MM.1S (cell line): ENCODE data around the gene ZC3H4.
"Not testable (repeated sequence)": the region's sequence is repeated elsewhere in the genome, so short reads cannot be mapped to it uniquely, and the experiment has no call there.

Experiments used
- DNase-seq: peaks from one replicate; pipeline ENCODE4 v3.0.0-alpha.2; 2015
- H2AFZ ChIP-seq: fragments of 300-600 bp; sonication (generic); 2 replicates; pipeline ENCODE4 v1.6.0; 2016; ENCODE audit warnings: antibody characterized with exemption, low read length
- H3F3A ChIP-seq: fragments of 300-600 bp; sonication (generic); 2 replicates; pipeline ENCODE4 v1.6.1; 2016; ENCODE audit warnings: mild to moderate bottlenecking, antibody characterized with exemption, low read length, moderate library complexity, mixed read lengths; ENCODE audit not compliant: insufficient read depth
- H3K27ac ChIP-seq: fragments of 300-600 bp; sonication (generic); 2 replicates; pipeline ENCODE4 v1.5.1; 2016; ENCODE audit warnings: mild to moderate bottlenecking, low read length
- H3K27me3 ChIP-seq: fragments of 300-600 bp; sonication (generic); replicated peaks from 2 replicates; pipeline ENCODE4 v1.6.0; 2016; ENCODE audit warnings: low read length; ENCODE audit not compliant: insufficient read depth
- H3K36me3 ChIP-seq: fragments of 300-600 bp; sonication (generic); replicated peaks from 2 replicates; pipeline ENCODE4 v1.6.1; 2016; ENCODE audit warnings: mild to moderate bottlenecking, low read length, mixed read lengths; ENCODE audit not compliant: insufficient read depth
- H3K4me1 ChIP-seq: fragments of 300-600 bp; sonication (generic); 2 replicates; pipeline ENCODE4 v1.6.1; 2016; ENCODE audit warnings: low read length, mixed read lengths
- H3K4me2 ChIP-seq: fragments of 300-600 bp; sonication (generic); 2 replicates; pipeline ENCODE4 v1.6.0; 2016; ENCODE audit warnings: low read depth, low read length
- H3K4me3 ChIP-seq: fragments of 300-600 bp; sonication (generic); 2 replicates; pipeline ENCODE4 v1.5.1; 2016; ENCODE audit warnings: low read length, mixed read lengths
- H3K79me2 ChIP-seq: fragments of 300-600 bp; sonication (generic); 2 replicates; pipeline ENCODE4 v1.6.1; 2016; ENCODE audit warnings: mixed run types, low read length, mixed read lengths
- H3K9ac ChIP-seq: fragments of 300-600 bp; sonication (generic); 2 replicates; pipeline ENCODE4 v1.6.1; 2016; ENCODE audit warnings: low read length, mixed read lengths
- H3K9me2 ChIP-seq: fragments of 300-600 bp; sonication (generic); replicated peaks from 2 replicates; pipeline ENCODE4 v1.6.1; 2016; ENCODE audit warnings: mild to moderate bottlenecking, low read length, mixed read lengths; ENCODE audit not compliant: insufficient read depth
- H3K9me3 ChIP-seq: fragments of 300-600 bp; sonication (generic); replicated peaks from 2 replicates; pipeline ENCODE4 v1.6.1; 2016; ENCODE audit warnings: mild to moderate bottlenecking, low read length, mixed read lengths; ENCODE audit not compliant: insufficient read depth
- H4K20me1 ChIP-seq: fragments of 300-600 bp; sonication (generic); 2 replicates; pipeline ENCODE4 v1.6.1; 2016; ENCODE audit warnings: mild to moderate bottlenecking, low read length, moderate library complexity, mixed read lengths; ENCODE audit not compliant: insufficient read depth
- EZH2 ChIP-seq: fragments of 300-600 bp; sonication (generic); optimal IDR thresholded peaks from 2 replicates; pipeline ENCODE3; 2017; ENCODE audit warnings: low read depth, mild to moderate bottlenecking, antibody characterized with exemption, low read length, mixed read lengths
- EZH2phosphoT487 ChIP-seq: fragments of 300-600 bp; sonication (generic); IDR thresholded peaks from 2 replicates; pipeline ENCODE4 v1.6.1; 2018; ENCODE audit warnings: antibody characterized with exemption, low read length
- TF ChIP-seq, protein P1 (sequence below): fragments of 300-600 bp; sonication (generic); IDR thresholded peaks from 2 replicates; pipeline ENCODE4 v1.5.1; 2016; ENCODE audit warnings: antibody characterized with exemption, low read length, mixed read lengths

The ZC3H4 gene

DNA sequence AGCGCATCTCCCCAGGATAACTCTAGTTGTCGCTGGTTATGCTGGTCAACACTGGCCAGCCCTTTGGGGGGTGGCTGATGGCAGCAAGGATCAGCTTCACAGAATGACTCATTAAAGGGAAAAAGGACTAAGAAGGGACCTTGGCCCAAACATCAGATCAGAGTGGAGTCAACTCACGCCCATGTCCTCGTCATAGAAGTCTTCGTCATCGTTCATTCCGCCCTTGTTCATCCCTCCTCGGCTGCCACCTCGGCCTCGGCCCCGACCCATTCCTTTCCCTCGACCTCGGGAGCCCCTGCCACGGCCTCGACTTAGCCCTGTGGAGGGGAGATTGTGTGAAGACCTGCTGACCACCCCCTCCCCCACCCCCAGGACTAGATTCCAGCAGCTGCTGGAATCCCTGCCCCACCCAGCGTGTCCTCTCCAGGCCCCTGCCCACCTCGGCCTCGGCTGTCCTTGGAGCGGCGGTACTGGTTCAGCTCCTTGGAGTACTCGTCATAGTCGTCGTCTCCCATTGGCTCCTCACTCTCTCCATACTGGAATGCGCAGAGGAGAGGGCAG is 28.6 kb downstream of the ZC3H4 start:
- Histone ChIP-seq H4K20me1 (no peaks in the 10 kb centered on the region; the same call in 1 of the 2 replicates), H3K4me3 (no peak overlapping the region), H3K4me1 (no peaks in the 10 kb centered on the region), H3K79me2 (no peaks in the 10 kb centered on the region; the same call in 1 of the 2 replicates), H3K9me2 (no peaks in the 10 kb centered on the region), H2AFZ (no peak overlapping the region), H3K27me3 (no peaks in the 10 kb centered on the region), H3K27ac (no peak overlapping the region), H3K9me3 (no peaks in the 10 kb centered on the region), H3K4me2 (no peak overlapping the region), H3K9ac (no peak overlapping the region), H3F3A (no peaks in the 10 kb centered on the region), H3K36me3 (peaks cover 5% of the 10 kb centered on the region; the same call in 1 of the 2 replicates)
- no peak for DNase-seq
- TF ChIP-seq, protein P1, sequence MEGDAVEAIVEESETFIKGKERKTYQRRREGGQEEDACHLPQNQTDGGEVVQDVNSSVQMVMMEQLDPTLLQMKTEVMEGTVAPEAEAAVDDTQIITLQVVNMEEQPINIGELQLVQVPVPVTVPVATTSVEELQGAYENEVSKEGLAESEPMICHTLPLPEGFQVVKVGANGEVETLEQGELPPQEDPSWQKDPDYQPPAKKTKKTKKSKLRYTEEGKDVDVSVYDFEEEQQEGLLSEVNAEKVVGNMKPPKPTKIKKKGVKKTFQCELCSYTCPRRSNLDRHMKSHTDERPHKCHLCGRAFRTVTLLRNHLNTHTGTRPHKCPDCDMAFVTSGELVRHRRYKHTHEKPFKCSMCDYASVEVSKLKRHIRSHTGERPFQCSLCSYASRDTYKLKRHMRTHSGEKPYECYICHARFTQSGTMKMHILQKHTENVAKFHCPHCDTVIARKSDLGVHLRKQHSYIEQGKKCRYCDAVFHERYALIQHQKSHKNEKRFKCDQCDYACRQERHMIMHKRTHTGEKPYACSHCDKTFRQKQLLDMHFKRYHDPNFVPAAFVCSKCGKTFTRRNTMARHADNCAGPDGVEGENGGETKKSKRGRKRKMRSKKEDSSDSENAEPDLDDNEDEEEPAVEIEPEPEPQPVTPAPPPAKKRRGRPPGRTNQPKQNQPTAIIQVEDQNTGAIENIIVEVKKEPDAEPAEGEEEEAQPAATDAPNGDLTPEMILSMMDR, result no peak
- no peak for TF ChIP-seq EZH2phosphoT487
- TF ChIP-seq EZH2, result no peak

DNA sequence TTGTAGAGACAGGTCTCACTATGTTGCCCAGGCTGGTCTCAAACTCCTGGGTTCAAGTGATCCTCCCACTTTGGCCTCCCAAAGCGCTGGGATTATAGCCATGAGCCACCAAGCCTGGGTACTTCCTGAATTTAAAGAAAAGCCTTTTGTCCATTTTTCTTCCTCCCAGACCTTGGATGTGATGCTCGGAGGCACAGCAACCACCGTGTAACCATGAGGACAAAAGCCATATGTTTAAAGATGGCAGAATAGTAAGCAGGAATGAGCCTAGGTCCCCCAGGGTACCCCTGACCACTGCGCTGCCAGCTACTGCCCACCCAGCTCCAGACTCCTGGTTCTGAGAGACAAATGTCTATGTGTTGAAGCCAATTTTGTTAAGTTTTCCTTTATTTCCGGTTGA is 31.1 kb downstream of the ZC3H4 start:
- H3K27ac ChIP-seq, result no peak overlapping the region
- peaks cover 5% of the 10 kb centered on the region; the same call in 1 of the 2 replicates for H3K36me3 ChIP-seq

DNA sequence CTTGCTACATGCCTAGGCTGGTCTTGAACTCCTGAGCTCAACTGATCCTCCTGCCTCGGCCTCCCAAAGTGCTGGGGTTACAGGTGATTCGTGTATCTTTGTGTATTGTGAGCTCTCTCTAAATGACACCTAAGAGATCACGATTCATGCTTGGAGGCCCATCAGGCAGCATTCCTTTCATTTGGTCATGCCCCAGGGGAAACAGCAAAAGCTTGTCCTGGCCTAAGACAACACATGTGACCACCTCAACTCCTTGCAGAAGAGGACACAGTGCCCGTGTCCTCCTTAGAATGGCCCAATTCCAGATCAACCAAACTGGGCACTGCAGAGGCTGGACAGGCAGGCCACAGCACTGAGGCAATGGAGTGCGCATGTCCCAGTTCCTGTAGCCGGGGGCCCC is 32.5 kb downstream of the ZC3H4 start:
- H3K9ac ChIP-seq, result no peak overlapping the region
- no peak overlapping the region for H3K4me2 ChIP-seq
- no peak overlapping the region for H2AFZ ChIP-seq
- no peak for DNase-seq
- no peak overlapping the region for H3K27ac ChIP-seq
- peaks cover 4% of the 10 kb centered on the region; the same call in 1 of the 2 replicates for H3K79me2 ChIP-seq
- no peaks in the 10 kb centered on the region for H3K4me1 ChIP-seq
- peaks cover 5% of the 10 kb centered on the region; the same call in 1 of the 2 replicates for H3K36me3 ChIP-seq
- no peaks in the 10 kb centered on the region for H3F3A ChIP-seq
- no peaks in the 10 kb centered on the region for H3K9me2 ChIP-seq
- H3K9me3 ChIP-seq, result no peaks in the 10 kb centered on the region
- H3K4me3 ChIP-seq, result no peak overlapping the region
- H3K27me3 ChIP-seq, result no peaks in the 10 kb centered on the region
- no peak for TF ChIP-seq EZH2phosphoT487
- TF ChIP-seq, protein P1, result no peak
- no peak for TF ChIP-seq EZH2
- H4K20me1 ChIP-seq, result no peaks in the 10 kb centered on the region; the same call in 1 of the 2 replicates

More for the DNA sequence above, 31.1 kb downstream of the ZC3H4 start:
- no peaks in the 10 kb centered on the region for H3K9me2 ChIP-seq
- TF ChIP-seq, protein P1, result no peak
- TF ChIP-seq EZH2 (no peak), EZH2phosphoT487 (no peak)
- no peak overlapping the region for H3K4me3 ChIP-seq
- DNase-seq, result no peak
- H3K79me2 ChIP-seq, result no peaks in the 10 kb centered on the region
- no peaks in the 10 kb centered on the region; the same call in 1 of the 2 replicates for H4K20me1 ChIP-seq
- H3K27me3 ChIP-seq, result no peaks in the 10 kb centered on the region
- no peak overlapping the region for H3K4me2 ChIP-seq
- H3K9me3 ChIP-seq, result no peaks in the 10 kb centered on the region
- H2AFZ ChIP-seq, result no peak overlapping the region
- no peaks in the 10 kb centered on the region for H3K4me1 ChIP-seq
- no peaks in the 10 kb centered on the region for H3F3A ChIP-seq
- no peak overlapping the region for H3K9ac ChIP-seq

DNA sequence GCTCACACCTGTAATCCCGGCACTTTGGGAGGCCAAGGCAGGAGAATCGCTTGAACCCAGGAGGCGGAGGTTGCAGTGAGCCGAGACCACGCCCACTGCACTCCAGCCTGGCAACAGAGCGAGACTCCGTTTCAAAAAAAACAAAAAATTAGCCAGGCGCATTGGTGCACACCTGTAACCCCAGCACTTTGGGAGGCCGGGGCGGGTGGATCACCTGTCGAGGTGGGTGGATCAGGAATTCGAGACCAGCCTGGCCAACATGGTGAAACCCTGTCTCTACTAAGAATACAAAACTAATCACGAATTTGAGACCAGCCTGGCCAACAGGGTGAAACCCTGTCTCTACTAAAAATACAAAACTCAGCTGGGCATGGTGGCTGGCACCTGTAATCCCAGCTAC is 35.2 kb downstream of the ZC3H4 start:
- H3K4me1 ChIP-seq, H4K20me1 ChIP-seq, H3K4me3 ChIP-seq, H3K4me2 ChIP-seq, H3K9ac ChIP-seq, H3K9me3 ChIP-seq, H3F3A ChIP-seq, H3K9me2 ChIP-seq, H3K27me3 ChIP-seq, H3K36me3 ChIP-seq, H3K27ac ChIP-seq, H2AFZ ChIP-seq, DNase-seq: not testable (repeated sequence)
- H3K79me2 ChIP-seq, result peaks cover 27% of the 10 kb centered on the region
